Hippocampal formation (tissue), 2 donors: Measurements from ENCODE around the gene KBTBD12.

Experiments used
- DNase-seq, 2 donors: peaks; one replicate each; lab custom pipeline; 2025; lab: John Stamatoyannopoulos, UW

The KBTBD12 gene

GRCh38 chr3:127953091-127954035 lies 38.3 kb downstream of the KBTBD12 start:
- DNase-seq, result peak in 1 of 2 donors; percentile 16

- peak in 1 of 2 donors; percentile 11 for DNase-seq
Measured at GRCh38 chr3:127954640-127955039, 39.6 kb downstream of the KBTBD12 start.

- no peak for DNase-seq
Measured at GRCh38 chr3:127955728-127956127, 40.7 kb downstream of the KBTBD12 start.

- DNase-seq, result no peak
Measured at GRCh38 chr3:127959041-127959440, 44.0 kb downstream of the KBTBD12 start.

- no peak for DNase-seq
Measured at GRCh38 chr3:127959873-127960272, 44.8 kb downstream of the KBTBD12 start.

- DNase-seq, result peak in 1 of 2 donors; percentile 5
Measured at GRCh38 chr3:127960421-127960965, 45.5 kb downstream of the KBTBD12 start.

GRCh38 chr3:127961124-127961523 lies 46.1 kb downstream of the KBTBD12 start:
- no peak for DNase-seq

GRCh38 chr3:127961963-127962362 lies 46.9 kb downstream of the KBTBD12 start:
- no peak for DNase-seq

GRCh38 chr3:127962937-127963336 lies 47.9 kb downstream of the KBTBD12 start:
- DNase-seq, result no peak

GRCh38 chr3:127964053-127964452 lies 49.0 kb downstream of the KBTBD12 start:
- DNase-seq, result no peak

- no peak for DNase-seq
Measured at GRCh38 chr3:127964816-127965215, 49.8 kb downstream of the KBTBD12 start.

GRCh38 chr3:127967316-127967715 lies 52.3 kb downstream of the KBTBD12 start:
- no peak for DNase-seq

GRCh38 chr3:127970966-127971592 lies 56.0 kb downstream of the KBTBD12 start:
- DNase-seq, result peak in 1 of 2 donors; percentile 33

GRCh38 chr3:127974226-127974625 lies 59.2 kb downstream of the KBTBD12 start:
- no peak for DNase-seq

- DNase-seq, result no peak
Measured at GRCh38 chr3:127975153-127976029, 60.4 kb downstream of the KBTBD12 start.

GRCh38 chr3:127978636-127979035 lies 63.6 kb downstream of the KBTBD12 start:
- no peak for DNase-seq

GRCh38 chr3:127979473-127979872 lies 64.4 kb downstream of the KBTBD12 start:
- no peak for DNase-seq

- DNase-seq, result no peak
Measured at GRCh38 chr3:127981097-127981496, 66.1 kb downstream of the KBTBD12 start.

GRCh38 chr3:127982155-127982554 lies 67.1 kb downstream of the KBTBD12 start:
- no peak for DNase-seq

- no peak for DNase-seq
Measured at GRCh38 chr3:127984241-127984975, 69.4 kb downstream of the KBTBD12 start.

- no peak for DNase-seq
Measured at GRCh38 chr3:127985216-127985615, 70.2 kb downstream of the KBTBD12 start.
